ENCODE data around the gene DOCK2.

DNA sequence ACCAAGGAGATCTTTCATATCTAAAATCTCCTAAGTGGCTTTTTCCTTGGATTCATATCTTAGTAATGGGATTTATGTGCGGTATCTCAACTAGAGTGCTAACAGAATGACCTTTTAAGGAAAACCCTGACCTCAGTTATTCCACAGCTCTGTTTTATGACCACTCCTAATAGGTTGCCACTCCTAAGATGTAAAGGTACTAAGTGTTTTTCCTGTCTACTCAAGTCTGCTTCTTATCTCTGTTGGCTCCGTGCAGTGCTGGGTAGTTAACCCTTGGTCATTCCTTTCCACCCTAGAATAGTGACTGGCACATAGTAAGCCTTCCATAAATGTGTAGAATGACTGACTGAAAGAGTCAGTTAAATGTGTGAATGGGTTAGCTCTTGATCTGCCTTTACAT lies 161.4 kb downstream of the DOCK2 start:
- TF ChIP-seq, protein P1, sequence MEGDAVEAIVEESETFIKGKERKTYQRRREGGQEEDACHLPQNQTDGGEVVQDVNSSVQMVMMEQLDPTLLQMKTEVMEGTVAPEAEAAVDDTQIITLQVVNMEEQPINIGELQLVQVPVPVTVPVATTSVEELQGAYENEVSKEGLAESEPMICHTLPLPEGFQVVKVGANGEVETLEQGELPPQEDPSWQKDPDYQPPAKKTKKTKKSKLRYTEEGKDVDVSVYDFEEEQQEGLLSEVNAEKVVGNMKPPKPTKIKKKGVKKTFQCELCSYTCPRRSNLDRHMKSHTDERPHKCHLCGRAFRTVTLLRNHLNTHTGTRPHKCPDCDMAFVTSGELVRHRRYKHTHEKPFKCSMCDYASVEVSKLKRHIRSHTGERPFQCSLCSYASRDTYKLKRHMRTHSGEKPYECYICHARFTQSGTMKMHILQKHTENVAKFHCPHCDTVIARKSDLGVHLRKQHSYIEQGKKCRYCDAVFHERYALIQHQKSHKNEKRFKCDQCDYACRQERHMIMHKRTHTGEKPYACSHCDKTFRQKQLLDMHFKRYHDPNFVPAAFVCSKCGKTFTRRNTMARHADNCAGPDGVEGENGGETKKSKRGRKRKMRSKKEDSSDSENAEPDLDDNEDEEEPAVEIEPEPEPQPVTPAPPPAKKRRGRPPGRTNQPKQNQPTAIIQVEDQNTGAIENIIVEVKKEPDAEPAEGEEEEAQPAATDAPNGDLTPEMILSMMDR (IDR thresholded peaks at IDR 0.05 in 4 of 5, conservative IDR thresholded peaks at IDR 0.05 in 1 of 5), result no peak
- TF ChIP-seq POLR2A (IDR thresholded peaks at IDR 0.05), result no peak
